Hepatocyte (in vitro differentiated cells): Measurements from ENCODE around the gene KCNQ5.

Experiments used
- CTCF ChIP-seq: fragments of 200-600 bp; sonication (generic); IDR thresholded peaks from 2 replicates; pipeline ENCODE4 v1.5.1; 2016; ENCODE audit warnings: antibody characterized with exemption, mild to moderate bottlenecking; ENCODE audit not compliant: poor library complexity
- EZH2 ChIP-seq: fragments of 200-600 bp; sonication (generic); IDR thresholded peaks from 2 replicates; pipeline ENCODE4 v1.6.1; 2016; ENCODE audit warnings: antibody characterized with exemption, mild to moderate bottlenecking, borderline replicate concordance

- no peak for TF ChIP-seq CTCF
- no peak for TF ChIP-seq EZH2
Measured at GRCh38 chr6:73145690-73146089, 523.8 kb downstream of the KCNQ5 start.
